HG02852 (cell line): Measurements from ENCODE around the gene CLASP1.
"Not testable (repeated sequence)": the region's sequence is repeated elsewhere in the genome, so short reads cannot be mapped to it uniquely, and the experiment has no call there.

Source experiments
- ATAC-seq: cut with Tn5 transposase; IDR thresholded peaks from one replicate; pipeline ENCODE4 v1.9.1; 2021; ENCODE audit warnings: mild to moderate bottlenecking, moderate library complexity; ENCODE audit not compliant: unreplicated experiment

Gene CLASP1

GRCh38 chr2:121587131-121587530 lies 62.1 kb downstream of the CLASP1 start:
- no peak for ATAC-seq

DNA sequence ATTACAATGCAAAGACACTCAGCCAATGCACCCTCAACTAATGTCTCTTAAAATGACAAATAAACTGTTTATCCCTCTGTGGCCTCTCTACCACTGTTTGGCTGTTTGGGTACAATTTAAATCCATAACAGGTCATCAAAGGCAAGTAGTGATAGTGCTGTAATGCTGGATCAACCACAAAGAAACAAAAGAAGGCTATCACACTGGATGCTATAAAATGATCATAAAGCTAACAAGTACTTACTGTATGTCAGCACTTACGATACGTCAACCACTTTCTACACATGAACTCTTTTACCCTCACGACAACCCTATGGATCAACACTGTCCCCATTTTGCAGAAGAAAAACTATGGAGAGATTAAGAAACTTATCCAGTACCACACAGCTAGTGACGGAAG lies 64.5 kb downstream of the CLASP1 start:
- no peak for ATAC-seq

- ATAC-seq, result no peak
Measured at GRCh38 chr2:121583555-121583954, 65.7 kb downstream of the CLASP1 start.

DNA sequence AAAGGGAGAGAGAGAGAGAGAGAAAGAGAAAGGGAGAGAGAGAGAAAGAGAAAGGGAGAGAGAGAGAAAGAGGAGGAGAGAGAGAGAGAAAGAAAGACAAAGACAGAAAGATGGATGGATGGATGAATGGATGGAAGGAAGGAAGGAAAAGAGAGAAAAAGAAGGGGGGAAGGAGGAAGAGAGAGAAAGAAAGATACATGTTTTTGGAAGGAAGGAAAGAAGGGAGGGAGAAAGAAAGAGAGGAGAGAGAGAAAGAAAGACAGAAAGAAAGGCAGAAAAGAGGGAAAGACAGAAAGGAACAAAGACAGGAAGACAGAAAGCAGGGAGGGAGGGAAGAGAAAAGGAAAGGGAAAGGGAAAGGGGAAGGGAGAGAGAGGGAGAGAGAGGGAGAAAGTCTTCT lies 67.0 kb downstream of the CLASP1 start:
- ATAC-seq, result no peak

GRCh38 chr2:121579309-121579708 lies 70.0 kb downstream of the CLASP1 start:
- no peak for ATAC-seq

- no peak for ATAC-seq
Measured at GRCh38 chr2:121577381-121577780, 71.9 kb downstream of the CLASP1 start.

GRCh38 chr2:121576263-121576662 lies 73.0 kb downstream of the CLASP1 start:
- ATAC-seq, result no peak

- ATAC-seq, result no peak
Measured at GRCh38 chr2:121575800-121576199, 73.5 kb downstream of the CLASP1 start.

DNA sequence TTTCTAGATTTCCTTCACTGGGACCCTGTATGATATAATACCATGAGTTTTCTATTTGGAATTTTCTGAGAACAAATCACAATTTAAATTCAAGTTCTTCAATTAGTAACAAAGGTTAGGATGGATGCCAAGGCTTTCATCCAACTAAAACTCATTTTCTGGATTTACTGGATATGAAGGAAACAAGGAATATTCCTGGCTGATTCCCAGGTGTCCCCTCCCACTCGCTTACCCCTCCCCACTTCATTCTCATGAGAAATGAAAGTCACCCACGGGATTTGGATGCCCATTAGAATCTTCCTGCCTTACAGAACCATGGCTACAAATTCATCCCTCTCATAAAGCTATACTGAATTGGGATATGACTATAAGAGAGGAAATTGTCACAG lies 78.6 kb downstream of the CLASP1 start:
- no peak for ATAC-seq

DNA sequence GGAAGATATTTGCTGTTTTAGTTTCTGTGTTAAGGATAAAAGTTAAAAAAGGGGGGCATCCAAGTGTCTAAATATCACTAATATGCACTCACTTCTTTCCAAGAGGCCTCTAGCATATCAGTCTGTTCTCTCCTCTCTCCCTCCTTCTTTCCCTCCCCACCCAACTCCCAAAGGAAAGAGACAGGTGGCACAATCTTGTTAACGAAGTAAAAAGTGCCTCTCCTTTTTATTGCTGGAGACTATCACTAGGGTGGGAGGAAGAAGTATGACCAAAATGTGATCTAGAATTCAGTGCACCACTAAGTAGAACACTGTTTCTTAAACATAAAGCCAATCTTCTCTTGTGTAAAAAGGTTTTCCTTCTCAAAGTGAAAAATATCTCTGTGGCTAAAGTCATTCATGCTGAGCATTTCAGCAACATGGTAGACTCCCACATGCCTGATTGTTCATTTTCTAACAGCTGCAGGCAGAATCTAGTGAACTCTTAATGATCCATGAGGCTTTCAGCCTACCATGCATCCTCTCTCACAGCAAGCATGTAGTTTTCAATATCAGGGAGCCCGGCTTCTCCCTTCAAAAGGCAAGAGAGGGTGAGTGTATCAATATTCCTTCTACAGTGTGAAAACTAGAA lies 79.1 kb downstream of the CLASP1 start:
- ATAC-seq, result peak; percentile 54

GRCh38 chr2:121567957-121568409 lies 81.3 kb downstream of the CLASP1 start:
- ATAC-seq, result no peak

DNA sequence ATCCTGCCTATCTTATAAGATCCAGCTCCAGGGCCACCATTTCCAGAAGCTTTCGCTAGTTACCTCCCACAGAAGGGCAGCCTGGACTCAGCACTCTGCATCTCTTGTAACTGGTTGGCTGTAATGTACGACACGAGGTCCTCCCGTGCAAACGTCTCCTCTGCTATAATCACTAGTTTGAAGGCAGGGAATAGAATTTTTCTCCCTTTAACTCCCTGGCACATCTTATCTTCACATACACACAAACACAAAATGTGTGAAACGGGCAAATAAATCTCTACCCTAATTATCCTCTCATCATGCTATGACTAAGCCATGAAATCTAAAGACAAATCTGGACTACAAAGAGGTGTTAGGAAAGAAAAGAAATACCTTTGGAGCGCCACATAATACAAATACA lies 81.8 kb downstream of the CLASP1 start:
- no peak for ATAC-seq

- ATAC-seq, result no peak
Measured at GRCh38 chr2:121565389-121566250, 83.6 kb downstream of the CLASP1 start.

- ATAC-seq, result no peak
Measured at GRCh38 chr2:121564905-121565304, 84.4 kb downstream of the CLASP1 start.

DNA sequence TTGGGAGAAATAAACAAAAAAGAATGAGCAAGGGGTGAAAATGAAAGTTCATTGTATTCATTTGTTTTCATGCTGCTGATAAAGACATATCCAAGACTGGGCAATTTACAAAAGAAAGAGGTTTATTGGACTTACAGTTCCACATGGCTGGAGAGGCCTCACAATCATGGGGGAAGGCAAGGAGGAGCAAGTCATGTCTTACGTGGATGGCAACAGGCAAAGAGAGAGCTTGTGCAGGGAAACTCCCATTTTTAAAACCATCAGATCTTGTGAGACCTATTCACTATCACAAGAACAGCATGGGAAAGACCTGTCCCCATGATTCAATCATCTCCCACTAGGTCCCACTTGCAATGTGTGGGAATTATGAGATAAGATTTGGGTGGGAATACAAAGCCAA lies 85.5 kb downstream of the CLASP1 start:
- not testable (repeated sequence) for ATAC-seq

GRCh38 chr2:121562269-121563176 lies 86.7 kb downstream of the CLASP1 start:
- no peak for ATAC-seq

DNA sequence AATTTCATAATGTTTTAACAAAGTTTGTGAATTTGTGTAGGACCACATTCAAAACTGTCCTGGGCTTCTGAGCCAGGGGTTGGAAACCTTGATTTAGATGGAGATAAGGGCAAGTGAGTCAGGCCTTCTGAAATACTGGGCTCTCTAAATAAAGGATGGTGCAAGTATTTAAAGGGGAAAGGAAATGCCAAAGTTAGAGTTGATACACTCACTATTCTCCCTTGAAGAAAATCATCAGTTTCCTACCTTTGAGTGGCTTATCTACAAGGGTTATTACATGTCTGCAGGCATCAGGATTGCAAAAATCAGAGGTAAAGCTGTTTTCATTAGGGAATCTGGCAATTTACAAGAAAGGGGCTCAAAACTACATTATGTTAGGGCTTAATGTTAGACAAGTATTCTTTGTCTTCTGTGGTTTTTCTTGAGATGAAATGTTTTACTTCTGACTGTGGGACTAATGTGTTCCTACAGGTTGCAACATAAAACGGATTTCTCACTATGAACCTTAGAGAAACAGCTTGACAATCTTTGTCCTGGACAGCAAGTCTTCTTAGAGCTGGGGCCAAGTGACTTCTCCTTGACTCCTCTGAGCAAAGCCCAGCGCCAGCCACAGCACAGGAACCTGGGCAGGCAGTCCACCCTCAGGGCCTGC lies 87.5 kb downstream of the CLASP1 start:
- no peak for ATAC-seq

DNA sequence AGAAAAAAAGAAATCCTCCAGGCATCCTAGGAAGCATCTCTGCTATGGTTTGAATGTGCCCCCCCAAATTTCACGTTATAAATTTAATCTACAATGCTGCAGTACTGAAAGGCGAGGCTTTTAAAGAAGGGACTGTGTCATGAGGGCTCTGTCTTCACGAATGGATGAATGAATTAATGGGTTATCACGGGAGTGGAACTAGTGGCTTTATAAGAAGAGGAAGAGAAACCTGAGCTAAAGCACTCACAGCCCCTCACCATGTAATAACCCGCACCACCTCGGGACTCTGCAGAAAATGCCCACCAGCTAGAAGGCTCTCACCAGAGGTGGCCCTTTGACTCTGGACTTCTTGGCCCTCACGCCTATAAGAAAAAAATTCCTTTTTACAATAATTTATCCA lies 90.9 kb downstream of the CLASP1 start:
- ATAC-seq, result no peak

- no peak for ATAC-seq
Measured at GRCh38 chr2:121555008-121555407, 94.3 kb downstream of the CLASP1 start.

GRCh38 chr2:121552477-121553180 lies 96.6 kb downstream of the CLASP1 start:
- ATAC-seq, result peak; percentile 65
